ENCODE results near the gene CD55. TPM values are rescaled to one million over a fixed set of nuclear protein-coding genes. Genes with fewer than 3 reads are reported as not detected.

The CD55 gene
- total RNA-seq, 3 donors from 2014 or later (not counting 1 experiment from before 2014, with no cell fraction given) = 80.7 to 138 (median 113) TPM

- Mint-ChIP-seq H3K27me3 (ENCODE audit: low read depth in 2 of 2) (peaks cover 15 to 23% of the 10 kb centered on the region in 2 donors), H3K4me1 (no peaks in the 10 kb centered on the region), H3K9me3 (no peaks in the 10 kb centered on the region), H3K4me3 (no peak overlapping the region), H3K27ac (no peak overlapping the region), H3K36me3 (no peaks in the 10 kb centered on the region)
- WGBS (ENCODE audit: insufficient coverage) = 82% methylated on average over 1 of the region's 1 CpG
- Histone ChIP-seq H3K9me3 (ENCODE audit: control insufficient read depth, insufficient read depth, low read length) (no peaks in the 10 kb centered on the region), H3K36me3 (ENCODE audit: control insufficient read depth, insufficient read depth, low read length) (no peaks in the 10 kb centered on the region), H3K27me3 (ENCODE audit: control insufficient read depth, insufficient read depth, low read length) (no peaks in the 10 kb centered on the region), H3K27ac (ENCODE audit: low read length) (no peak overlapping the region), H3K4me3 (ENCODE audit: low read length) (no peak overlapping the region), H3K4me1 (ENCODE audit: control insufficient read depth, insufficient read depth, low read length) (no peaks in the 10 kb centered on the region)
- TF ChIP-seq CTCF (IDR thresholded peaks at IDR 0.05) = no peak
- ATAC-seq = no peak
- DNase-seq = no peak
- intact Hi-C loops (cut with micrococcal nuclease) = loop anchor here (5.0 kb wide), 1 partner anchor 85 kb away; the partner anchor contains the start of gene CD55
Measured at GRCh38 chr1:207407655-207408260, 86.3 kb downstream of the CD55 start.

Other genes with a start within 250 kb of the CD55 start
- gene C4BPB, start 232.8 kb upstream of the CD55 start, total RNA-seq = not detected
- not detected for gene C4BPA, start 217.4 kb upstream of the CD55 start, total RNA-seq
- gene CR2, start 132.7 kb downstream of the CD55 start, total RNA-seq = under 1 TPM; 0.19 to 0.48 (median 0.29) TPM
- 10 to 100 TPM in 1 of 3 donors, 1 to 10 TPM in 2; 1.5 to 39.4 (median 2.6) TPM for gene CR1, start 174.5 kb downstream of the CD55 start, total RNA-seq